Erythroblast (primary cell): ENCODE measurements around the gene MEIS1.

ENCODE experiments used
- GATA1 ChIP-seq: IDR thresholded peaks from 2 replicates; pipeline ENCODE4 v1.6.1; 2011; ENCODE audit warnings: low read depth, mild to moderate bottlenecking, control low read depth, low read length, moderate library complexity
- POLR2A ChIP-seq: IDR thresholded peaks from 2 replicates; pipeline ENCODE4 v1.6.1; 2011; ENCODE audit warnings: mild to moderate bottlenecking, low read length

- TF ChIP-seq POLR2A, result no peak
- TF ChIP-seq GATA1, result no peak
Measured at GRCh38 chr2:66412874-66413273, 22.1 kb upstream of the MEIS1 start.
